ENCODE data around the gene JAG1. TPM values are rescaled to one million over a fixed set of nuclear protein-coding genes. Genes with fewer than 3 reads are reported as not detected.

JAG1 gene
- total and polyA plus RNA-seq, 2 donors from 2014 or later: 18.0 to 132 TPM

DNA sequence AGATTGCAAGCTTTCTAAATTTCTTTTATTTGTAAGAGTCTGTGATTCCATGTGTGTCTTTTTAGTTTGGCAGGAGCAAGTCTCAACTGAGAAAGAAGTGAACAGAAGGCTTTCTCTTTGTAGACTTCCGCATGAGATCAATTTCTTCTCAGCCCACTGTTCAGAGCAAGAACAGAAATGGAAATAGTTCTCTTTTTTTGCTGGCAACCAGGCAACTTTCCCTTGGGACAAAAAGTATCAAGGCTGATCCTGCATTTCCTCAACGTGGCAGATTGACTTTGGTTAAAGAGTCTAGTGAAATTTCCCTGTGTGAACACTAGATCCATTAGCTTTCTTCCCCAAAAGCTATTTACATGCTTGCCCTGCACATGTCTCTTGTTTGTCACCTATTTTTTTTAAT, 46.8 kb upstream of the JAG1 start:
- H3K27ac ChIP-seq (ENCODE audit: low read depth in 2 of 2, low read length in 2 of 2): no peak overlapping the region
- no peaks in the 10 kb centered on the region for H3K27me3 ChIP-seq (ENCODE audit: control insufficient read depth, insufficient read depth, low read length)
- no peaks in the 10 kb centered on the region for H3K36me3 ChIP-seq (ENCODE audit: control insufficient read depth in 2 of 3, insufficient read depth in 3 of 3, low read length in 3 of 3)
- TF ChIP-seq, protein P1, sequence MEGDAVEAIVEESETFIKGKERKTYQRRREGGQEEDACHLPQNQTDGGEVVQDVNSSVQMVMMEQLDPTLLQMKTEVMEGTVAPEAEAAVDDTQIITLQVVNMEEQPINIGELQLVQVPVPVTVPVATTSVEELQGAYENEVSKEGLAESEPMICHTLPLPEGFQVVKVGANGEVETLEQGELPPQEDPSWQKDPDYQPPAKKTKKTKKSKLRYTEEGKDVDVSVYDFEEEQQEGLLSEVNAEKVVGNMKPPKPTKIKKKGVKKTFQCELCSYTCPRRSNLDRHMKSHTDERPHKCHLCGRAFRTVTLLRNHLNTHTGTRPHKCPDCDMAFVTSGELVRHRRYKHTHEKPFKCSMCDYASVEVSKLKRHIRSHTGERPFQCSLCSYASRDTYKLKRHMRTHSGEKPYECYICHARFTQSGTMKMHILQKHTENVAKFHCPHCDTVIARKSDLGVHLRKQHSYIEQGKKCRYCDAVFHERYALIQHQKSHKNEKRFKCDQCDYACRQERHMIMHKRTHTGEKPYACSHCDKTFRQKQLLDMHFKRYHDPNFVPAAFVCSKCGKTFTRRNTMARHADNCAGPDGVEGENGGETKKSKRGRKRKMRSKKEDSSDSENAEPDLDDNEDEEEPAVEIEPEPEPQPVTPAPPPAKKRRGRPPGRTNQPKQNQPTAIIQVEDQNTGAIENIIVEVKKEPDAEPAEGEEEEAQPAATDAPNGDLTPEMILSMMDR (IDR thresholded peaks at IDR 0.05; ENCODE audit: borderline replicate concordance, extremely low read depth, insufficient read depth): no peak
- FAIRE-seq (no peak), DNase-seq (no peak)
- no peaks in the 10 kb centered on the region for H3K9me3 ChIP-seq (ENCODE audit: control insufficient read depth in 2 of 3, insufficient read depth in 1 of 3, low read length in 3 of 3)
- peaks cover 0 to 2% (median 0%) of the 10 kb centered on the region in 3 donors for H3K4me1 ChIP-seq (ENCODE audit: control insufficient read depth in 2 of 3, insufficient read depth in 2 of 3, low read depth in 1 of 3, low read length in 3 of 3)
- intact Hi-C loops (cut with DNase I): no loop called here
- H3K9ac ChIP-seq (ENCODE audit: low read length in 3 of 3): no peak overlapping the region
- H3K4me3 ChIP-seq (ENCODE audit: low read length in 3 of 3): no peak overlapping the region

DNA sequence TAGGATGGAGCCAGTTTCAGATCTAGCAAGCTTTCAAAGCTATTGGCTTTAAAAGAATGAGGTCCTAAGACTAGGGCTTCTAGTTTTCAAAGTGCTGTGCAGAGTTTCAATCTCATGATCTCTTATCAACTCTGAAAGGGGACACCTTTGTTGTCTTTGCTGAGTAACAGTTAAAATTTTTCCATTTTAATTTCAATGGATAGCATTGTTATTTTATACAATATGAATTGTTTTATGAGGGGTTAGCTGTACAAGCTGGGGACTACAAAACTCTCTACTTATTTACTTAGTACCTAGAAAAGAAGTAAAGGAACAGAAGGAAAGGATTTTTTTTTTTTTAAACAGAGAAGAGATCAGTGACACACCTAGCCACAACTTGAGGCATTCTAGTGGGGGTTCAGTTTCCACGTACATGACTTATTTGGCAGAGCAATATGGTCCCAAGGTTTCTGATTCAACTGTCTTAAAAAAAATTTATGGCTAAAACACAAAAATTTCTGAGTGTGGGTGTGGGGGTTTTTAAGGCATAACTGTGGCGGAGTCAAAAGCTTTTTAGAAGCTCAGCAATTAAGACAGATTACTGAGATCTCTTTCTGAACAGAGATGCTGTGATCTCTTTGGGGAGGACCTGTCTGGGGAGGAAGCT, 46.1 kb upstream of the JAG1 start:
- no peak for FAIRE-seq
- H3K4me3 ChIP-seq (ENCODE audit: low read length in 3 of 3): no peak overlapping the region

DNA sequence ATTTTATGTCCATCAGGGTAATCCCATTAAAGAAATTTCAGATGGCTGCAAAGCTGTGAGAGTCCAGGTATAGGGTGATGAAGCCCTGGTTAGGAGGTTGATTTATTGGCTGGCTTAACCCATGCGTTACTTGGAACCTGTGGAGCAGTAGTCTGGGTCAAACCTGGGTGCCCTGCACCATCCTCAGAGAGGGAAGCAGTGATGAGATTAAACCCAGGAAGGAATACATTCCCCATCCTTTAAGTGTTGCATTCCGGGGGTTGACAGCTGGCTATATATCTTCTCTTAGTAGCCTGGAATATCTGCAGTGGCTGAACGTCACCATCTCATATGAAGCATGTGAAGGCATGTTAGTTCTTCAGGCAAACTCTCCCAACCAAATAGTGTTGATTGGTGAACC, 44.9 kb upstream of the JAG1 start:
- peaks cover 0 to 2% (median 0%) of the 10 kb centered on the region in 3 donors for H3K4me1 ChIP-seq (ENCODE audit: control insufficient read depth in 2 of 3, insufficient read depth in 2 of 3, low read depth in 1 of 3, low read length in 3 of 3)
- H3K27me3 ChIP-seq (ENCODE audit: control insufficient read depth, insufficient read depth, low read length): no peaks in the 10 kb centered on the region
- no peak overlapping the region for H3K4me3 ChIP-seq (ENCODE audit: low read length in 3 of 3)
- H3K9me3 ChIP-seq (ENCODE audit: control insufficient read depth in 2 of 3, insufficient read depth in 1 of 3, low read length in 3 of 3): no peaks in the 10 kb centered on the region
- TF ChIP-seq, protein P1 (IDR thresholded peaks at IDR 0.05; ENCODE audit: borderline replicate concordance, extremely low read depth, insufficient read depth): no peak
- no peak for FAIRE-seq
- intact Hi-C loops (cut with DNase I): no loop called here
- H3K9ac ChIP-seq (ENCODE audit: low read length in 3 of 3): no peak overlapping the region
- DNase-seq: peak in 4 of 5 donors; percentile 57 to 80 (median 73)
- H3K36me3 ChIP-seq (ENCODE audit: control insufficient read depth in 2 of 3, insufficient read depth in 3 of 3, low read length in 3 of 3): no peaks in the 10 kb centered on the region
- no peak overlapping the region for H3K27ac ChIP-seq (ENCODE audit: low read depth in 2 of 2, low read length in 2 of 2)

More for the DNA sequence above, 46.1 kb upstream of the JAG1 start:
- Histone ChIP-seq H3K36me3 (ENCODE audit: control insufficient read depth in 2 of 3, insufficient read depth in 3 of 3, low read length in 3 of 3) (no peaks in the 10 kb centered on the region), H3K27ac (ENCODE audit: low read depth in 2 of 2, low read length in 2 of 2) (no peak overlapping the region), H3K27me3 (ENCODE audit: control insufficient read depth, insufficient read depth, low read length) (no peaks in the 10 kb centered on the region), H3K9me3 (ENCODE audit: control insufficient read depth in 2 of 3, insufficient read depth in 1 of 3, low read length in 3 of 3) (no peaks in the 10 kb centered on the region), H3K9ac (ENCODE audit: low read length in 3 of 3) (no peak overlapping the region), H3K4me1 (ENCODE audit: control insufficient read depth in 2 of 3, insufficient read depth in 2 of 3, low read depth in 1 of 3, low read length in 3 of 3) (peaks cover 0 to 2% (median 0%) of the 10 kb centered on the region in 3 donors)
- TF ChIP-seq, protein P1 (IDR thresholded peaks at IDR 0.05; ENCODE audit: borderline replicate concordance, extremely low read depth, insufficient read depth): no peak
- no peak for DNase-seq
- intact Hi-C loops (cut with DNase I): no loop called here
